Ovary (tissue), 9 donors: ENCODE measurements around the gene SLC26A1. TPM values are rescaled to one million over a fixed set of nuclear protein-coding genes. Genes with fewer than 3 reads are reported as not detected.
A peak's percentile ranks its signal among the peaks of the same experiment; 100 is the strongest.

Experiments used
- DNase-seq, 5 donors: peaks; one replicate each; pipeline ENCODE4 v3.0.0-alpha.2; 2019 to 2020
- H3K27ac ChIP-seq, 2 donors: fragments of 200-600 bp; one replicate each; pipeline versions ENCODE4 v1.5.1 to v1.8.0; 2019 to 2022
- H3K27me3 ChIP-seq: fragments of 200-600 bp; one replicate; pipeline ENCODE4 v1.8.0; 2022
- H3K36me3 ChIP-seq: fragments of 200-600 bp; sonication (generic); one replicate; pipeline ENCODE4 v1.5.1; 2019
- H3K4me1 ChIP-seq: one replicate; pipeline ENCODE4 v1.8.1; 2013; ENCODE audit warnings: mild to moderate bottlenecking, moderate library complexity; ENCODE audit not compliant: insufficient read depth
- H3K4me3 ChIP-seq: fragments of 200-600 bp; sonication (generic); one replicate; pipeline ENCODE4 v1.5.1; 2017
- H3K9me3 ChIP-seq, 2 donors: fragments of 200-600 bp in 1 of 2; sonication (generic) in 1 of 2; one replicate each; pipeline versions ENCODE4 v1.5.1 to v1.8.1; 2013 to 2019; ENCODE audit warnings: mild to moderate bottlenecking in 1 of 2, moderate library complexity in 1 of 2
- EP300 ChIP-seq: sonication (generic); formaldehyde crosslinking; IDR thresholded peaks from one replicate; pipeline ENCODE4 v1.6.1; 2017; ENCODE audit warnings: antibody characterized with exemption
- POLR2A ChIP-seq: fragments of 450-650 bp; IDR thresholded peaks from one replicate; pipeline ENCODE4 v1.6.1; 2017; ENCODE audit warnings: antibody characterized with exemption, mild to moderate bottlenecking, moderate library complexity
- WGBS, 3 donors: extraction: QIAGEN DNeasy Blood & Tissue Kit in 1 of 3; methylation state at CpG; one replicate each; pipeline versions ENCODE4 v1.1.5 to v1.1.7; 2013 to 2017; 5-methylcytosine and 5-hydroxymethylcytosine counted together
- intact Hi-C, 4 donors: fragments of 100-400 bp; cut with DNase I; formaldehyde crosslinking; loops; one replicate each; pipeline versions ENCODE4 v1.11.0 to v1.15.1; 2022 to 2023
- polyA plus RNA-seq, 2 donors: library from polyadenylated mRNA; stranded (reverse); fragments of 200-250 nt in 1 of 2; fragments of 350-450 nt in 1 of 2; fragmentation: Illumina TruSeq in 1 of 2; extraction: RNeasy Lipid Tissue Mini Kit (QIAGEN cat#74804) in 1 of 2; gene quantifications; one replicate each; pipeline ENCODE4 v1.2.3, GENCODE V29; 2013 to 2014
- total RNA-seq, 7 donors: library from RNA; depleted of rRNA in 2 of 7; stranded (reverse); fragments of >200 nt in 2 of 7; fragmentation: NEBNext Ultra II Directional in 3 of 7; extraction: Animal tissue kit (Norgen Biotek cat#: 25700) in 3 of 7; gene quantifications; one replicate each; pipeline versions ENCODE4 v1.1.0 to v1.2.4, GENCODE V29; 2016 to 2023
- TF ChIP-seq, protein P1 (sequence below), 3 donors: fragments of 450-650 bp in 2 of 3; fragments of 200-600 bp in 1 of 3; IDR thresholded peaks; one replicate each; pipeline versions ENCODE4 v1.5.1 to v1.8.0; 2016 to 2022; ENCODE audit warnings: antibody characterized with exemption in 3 of 3, mild to moderate bottlenecking in 1 of 3
- donor health status: DM: no; HTN: no; CAD: no; lungs with moderate emphysema.
- donor health status: DM: no; HTN: no; CAD: no.
- donor health status: Bipolar disorder and iron deficiency.
- donor health status: DM: yes; HTN: yes; CAD: no.
- donor health status: DM: no; HTN: no; CAD: no.
- donor health status: DM: yes; HTN: yes; CAD: no.

SLC26A1 gene
- total and polyA plus RNA-seq, 9 donors = 0.10 to 1.1 (median 0.25) TPM; not detected in 1

DNA sequence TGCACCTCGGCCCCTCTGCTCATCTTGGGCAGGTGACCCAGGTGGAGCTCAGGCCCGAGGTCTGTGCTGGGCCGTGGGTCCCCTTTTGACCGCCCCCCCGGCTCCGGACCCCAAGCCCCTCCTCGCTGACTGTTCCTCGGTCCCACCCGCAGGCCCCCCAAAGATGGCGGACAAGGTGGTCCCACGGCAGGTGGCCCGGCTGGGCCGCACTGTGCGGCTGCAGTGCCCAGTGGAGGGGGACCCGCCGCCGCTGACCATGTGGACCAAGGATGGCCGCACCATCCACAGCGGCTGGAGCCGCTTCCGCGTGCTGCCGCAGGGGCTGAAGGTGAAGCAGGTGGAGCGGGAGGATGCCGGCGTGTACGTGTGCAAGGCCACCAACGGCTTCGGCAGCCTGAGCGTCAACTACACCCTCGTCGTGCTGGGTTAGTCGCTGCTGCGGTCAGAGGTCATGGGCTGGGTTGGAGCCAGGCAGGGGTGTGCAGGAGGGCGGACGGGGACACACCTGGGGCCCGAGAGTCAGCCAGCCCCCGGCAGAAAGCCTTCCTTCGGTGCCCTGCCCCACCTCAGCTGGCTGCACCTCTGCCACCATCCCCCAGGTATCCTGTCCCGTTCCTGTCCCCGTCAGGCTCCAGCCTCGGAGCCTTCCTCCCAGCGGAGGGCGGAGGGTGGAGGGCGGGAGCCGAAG, 29.0 kb upstream of the SLC26A1 start:
- WGBS, 3 donors = 91 to 92% (median 91%) methylated on average over 37 to 46 of the region's 46 CpGs
- DNase-seq = no peak
- Histone ChIP-seq H3K4me3 (no peak overlapping the region), H3K4me1 (peaks cover 16% of the 10 kb centered on the region), H3K27me3 (no peaks in the 10 kb centered on the region), H3K9me3 (no peaks in the 10 kb centered on the region), H3K27ac (no peak overlapping the region), H3K36me3 (no peaks in the 10 kb centered on the region)
- intact Hi-C loops = no loop called here
- TF ChIP-seq EP300 (no peak), POLR2A (no peak)
- TF ChIP-seq, protein P1, sequence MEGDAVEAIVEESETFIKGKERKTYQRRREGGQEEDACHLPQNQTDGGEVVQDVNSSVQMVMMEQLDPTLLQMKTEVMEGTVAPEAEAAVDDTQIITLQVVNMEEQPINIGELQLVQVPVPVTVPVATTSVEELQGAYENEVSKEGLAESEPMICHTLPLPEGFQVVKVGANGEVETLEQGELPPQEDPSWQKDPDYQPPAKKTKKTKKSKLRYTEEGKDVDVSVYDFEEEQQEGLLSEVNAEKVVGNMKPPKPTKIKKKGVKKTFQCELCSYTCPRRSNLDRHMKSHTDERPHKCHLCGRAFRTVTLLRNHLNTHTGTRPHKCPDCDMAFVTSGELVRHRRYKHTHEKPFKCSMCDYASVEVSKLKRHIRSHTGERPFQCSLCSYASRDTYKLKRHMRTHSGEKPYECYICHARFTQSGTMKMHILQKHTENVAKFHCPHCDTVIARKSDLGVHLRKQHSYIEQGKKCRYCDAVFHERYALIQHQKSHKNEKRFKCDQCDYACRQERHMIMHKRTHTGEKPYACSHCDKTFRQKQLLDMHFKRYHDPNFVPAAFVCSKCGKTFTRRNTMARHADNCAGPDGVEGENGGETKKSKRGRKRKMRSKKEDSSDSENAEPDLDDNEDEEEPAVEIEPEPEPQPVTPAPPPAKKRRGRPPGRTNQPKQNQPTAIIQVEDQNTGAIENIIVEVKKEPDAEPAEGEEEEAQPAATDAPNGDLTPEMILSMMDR (IDR thresholded peaks at IDR 0.05) = no peak

DNA sequence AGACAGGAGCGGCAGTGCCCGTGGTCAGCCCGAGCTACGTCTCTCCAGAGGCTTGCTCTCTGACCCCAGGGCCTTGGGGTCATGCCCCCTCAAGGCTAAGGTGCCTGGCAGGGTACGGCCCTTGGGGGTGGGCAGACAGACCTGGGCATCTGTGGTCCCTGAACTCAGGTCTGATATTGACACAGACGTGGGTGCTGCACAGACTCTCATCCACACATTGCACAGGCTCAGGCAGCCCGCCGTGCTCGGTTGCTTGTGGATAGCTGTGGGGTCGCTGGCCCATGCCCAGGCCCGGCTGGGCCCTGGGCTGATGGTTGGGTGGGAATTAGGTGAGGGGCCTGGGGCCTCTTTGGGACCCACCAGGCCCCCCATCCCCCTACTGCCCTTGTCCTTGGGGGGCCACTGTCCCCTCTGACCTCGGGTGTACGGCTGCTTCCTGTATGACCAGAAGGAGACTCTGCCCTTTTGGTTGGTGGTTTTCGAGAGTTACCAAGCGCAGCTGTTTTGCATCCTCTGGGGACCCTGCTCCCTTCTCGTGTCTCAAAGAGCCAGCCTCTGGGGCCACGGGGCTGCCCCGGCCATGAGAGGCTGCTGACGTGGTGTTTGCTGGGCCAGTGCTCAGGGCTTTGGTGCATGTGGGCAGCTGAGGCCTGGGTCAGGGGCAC, 28.3 kb upstream of the SLC26A1 start:
- H3K4me3 ChIP-seq = no peak overlapping the region
- DNase-seq = no peak
- no peak for TF ChIP-seq POLR2A
- TF ChIP-seq EP300 = no peak
- TF ChIP-seq, protein P1 (IDR thresholded peaks at IDR 0.05) = no peak
- H3K4me1 ChIP-seq = peaks cover 16% of the 10 kb centered on the region
- no peaks in the 10 kb centered on the region for H3K36me3 ChIP-seq
- intact Hi-C loops = no loop called here
- no peaks in the 10 kb centered on the region for H3K27me3 ChIP-seq
- WGBS, 3 donors = 89 to 91% (median 90%) methylated on average over 16 to 19 of the region's 19 CpGs
- no peaks in the 10 kb centered on the region for H3K9me3 ChIP-seq
- H3K27ac ChIP-seq = no peak overlapping the region

DNA sequence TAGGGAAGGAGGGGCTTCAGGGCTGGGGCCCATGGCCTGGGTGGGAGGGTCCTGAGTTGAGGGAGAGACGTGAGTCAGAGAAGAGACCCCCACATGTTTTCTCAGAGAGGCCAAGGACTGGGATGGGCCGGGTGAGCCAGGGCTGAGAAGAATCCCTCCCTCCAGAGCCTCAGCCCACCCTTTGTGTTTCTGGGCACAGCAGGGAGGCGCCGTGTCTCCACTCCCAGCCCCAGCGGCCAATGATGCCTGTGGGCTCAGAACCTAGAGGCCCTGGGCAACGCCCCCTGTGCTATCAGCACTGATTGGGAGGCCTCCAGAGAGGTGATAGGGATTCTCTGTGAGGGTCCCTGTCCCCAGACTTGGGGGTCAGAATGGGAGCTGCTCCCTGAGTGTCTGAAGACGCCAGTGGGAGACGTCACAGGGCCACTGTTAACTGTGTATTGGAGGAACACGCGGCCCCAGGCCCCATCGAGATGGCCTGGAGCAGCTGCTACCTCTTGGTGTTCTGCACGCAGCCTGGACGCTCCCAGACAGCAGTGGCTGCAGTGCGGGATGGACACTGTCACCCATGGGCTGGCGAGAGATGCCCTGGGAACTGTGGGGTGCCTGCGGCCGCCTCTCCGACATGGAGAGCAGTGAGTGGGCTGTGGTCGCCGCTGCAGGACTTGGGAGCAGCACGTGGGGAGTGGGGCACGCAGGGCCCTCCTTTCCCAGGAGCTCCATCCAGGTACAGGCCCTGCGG, 26.7 kb upstream of the SLC26A1 start:
- peak in 2 of 5 donors; percentile 47 to 70 for DNase-seq
- WGBS, 3 donors = 57 to 71% (median 62%) methylated on average over 23 of the region's 23 CpGs
- no peaks in the 10 kb centered on the region for H3K36me3 ChIP-seq

DNA sequence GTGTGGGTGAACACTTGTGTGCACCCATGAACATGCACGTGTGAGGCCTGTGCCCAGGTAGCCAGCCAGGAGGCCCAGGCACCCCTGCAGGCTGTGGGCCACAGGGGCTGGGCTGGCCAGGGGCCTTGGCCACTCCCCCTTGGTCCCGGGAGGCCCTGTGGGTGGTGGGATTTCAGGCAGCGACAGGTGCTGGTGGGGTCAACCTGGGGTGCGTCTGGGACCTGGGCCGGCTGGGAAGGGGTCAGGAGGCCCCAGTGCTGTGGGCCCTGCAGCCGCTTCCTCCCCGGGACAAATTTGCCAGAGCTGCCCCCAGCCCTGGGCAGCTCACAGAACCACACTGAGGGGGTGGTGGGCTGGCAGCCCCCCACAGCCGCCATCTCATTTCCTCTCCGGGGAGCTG, 26.1 kb upstream of the SLC26A1 start:
- H3K27ac ChIP-seq = peak overlapping the region; percentile 24 to 34
- peaks cover 16% of the 10 kb centered on the region for H3K4me1 ChIP-seq
- 22 to 37% (median 34%) methylated on average over 7 to 9 of the region's 9 CpGs for WGBS, 3 donors
- no peak for DNase-seq
- H3K36me3 ChIP-seq = no peaks in the 10 kb centered on the region
- H3K9me3 ChIP-seq = no peaks in the 10 kb centered on the region
- intact Hi-C loops = loop anchor here in 1 of 4 donors (10.0 kb wide), 1 partner anchor 215 kb away; no protein-coding TSS in a partner anchor
- H3K27me3 ChIP-seq = no peaks in the 10 kb centered on the region
- no peak overlapping the region for H3K4me3 ChIP-seq
- TF ChIP-seq EP300 = no peak

More for the DNA sequence above, 26.7 kb upstream of the SLC26A1 start:
- Histone ChIP-seq H3K9me3 (no peaks in the 10 kb centered on the region), H3K4me3 (no peak overlapping the region), H3K27ac (peak overlapping the region; percentile 24 to 34), H3K27me3 (no peaks in the 10 kb centered on the region), H3K4me1 (peaks cover 16% of the 10 kb centered on the region)
- TF ChIP-seq POLR2A (no peak), EP300 (no peak)
- TF ChIP-seq, protein P1 (IDR thresholded peaks at IDR 0.05) = no peak
- intact Hi-C loops = loop anchor here in 1 of 4 donors (10.0 kb wide), 1 partner anchor 215 kb away; no protein-coding TSS in a partner anchor
